Measurements from ENCODE around the gene PPP1R13B. TPM values are rescaled to one million over a fixed set of nuclear protein-coding genes. Genes with fewer than 3 reads are reported as not detected.
A peak's percentile ranks its signal among the peaks of the same experiment; 100 is the strongest.

Gene PPP1R13B
- total RNA-seq, 4 donors from 2014 or later = 10.7 to 48.3 (median 23.3) TPM

DNA sequence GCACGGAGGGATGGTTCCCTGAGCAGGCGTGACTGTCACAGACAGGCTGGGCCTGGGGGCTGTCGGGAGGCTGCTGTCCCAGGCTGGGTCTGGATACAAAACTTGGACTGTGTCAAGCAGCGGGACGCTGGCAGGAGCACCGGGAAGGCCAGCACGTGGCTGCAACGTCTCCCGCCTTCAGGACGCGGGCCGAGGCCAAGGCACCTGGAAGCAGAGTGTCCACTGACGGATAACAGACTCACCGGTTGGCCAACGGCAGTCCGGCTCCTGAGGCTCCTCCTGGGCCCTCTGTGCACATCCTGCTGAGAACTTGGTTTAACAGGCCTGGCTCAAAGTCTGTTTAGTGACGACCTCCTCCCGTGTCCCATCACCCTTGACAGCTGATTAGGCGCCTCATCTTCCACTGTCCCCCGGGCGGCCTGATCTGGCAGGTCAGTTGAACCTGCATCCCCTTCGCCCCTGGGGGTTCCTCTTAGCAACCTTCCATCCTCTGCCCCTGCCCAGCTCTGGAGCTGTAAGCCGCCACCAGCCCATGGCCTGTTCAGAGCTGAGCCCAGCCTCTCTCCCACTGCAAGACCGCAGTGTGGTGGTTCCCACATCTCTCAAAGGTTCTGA, 134.6 kb downstream of the PPP1R13B start:
- no peaks in the 10 kb centered on the region for H3K9me3 ChIP-seq
- H3K36me3 ChIP-seq = peaks cover 0 to 24% (median 2%) of the 10 kb centered on the region in 3 donors
- WGBS, 2 donors = 67 to 81% methylated on average over 23 to 24 of the region's 24 CpGs
- no peak for TF ChIP-seq POLR2A (IDR thresholded peaks at IDR 0.05)
- TF ChIP-seq, protein P1, sequence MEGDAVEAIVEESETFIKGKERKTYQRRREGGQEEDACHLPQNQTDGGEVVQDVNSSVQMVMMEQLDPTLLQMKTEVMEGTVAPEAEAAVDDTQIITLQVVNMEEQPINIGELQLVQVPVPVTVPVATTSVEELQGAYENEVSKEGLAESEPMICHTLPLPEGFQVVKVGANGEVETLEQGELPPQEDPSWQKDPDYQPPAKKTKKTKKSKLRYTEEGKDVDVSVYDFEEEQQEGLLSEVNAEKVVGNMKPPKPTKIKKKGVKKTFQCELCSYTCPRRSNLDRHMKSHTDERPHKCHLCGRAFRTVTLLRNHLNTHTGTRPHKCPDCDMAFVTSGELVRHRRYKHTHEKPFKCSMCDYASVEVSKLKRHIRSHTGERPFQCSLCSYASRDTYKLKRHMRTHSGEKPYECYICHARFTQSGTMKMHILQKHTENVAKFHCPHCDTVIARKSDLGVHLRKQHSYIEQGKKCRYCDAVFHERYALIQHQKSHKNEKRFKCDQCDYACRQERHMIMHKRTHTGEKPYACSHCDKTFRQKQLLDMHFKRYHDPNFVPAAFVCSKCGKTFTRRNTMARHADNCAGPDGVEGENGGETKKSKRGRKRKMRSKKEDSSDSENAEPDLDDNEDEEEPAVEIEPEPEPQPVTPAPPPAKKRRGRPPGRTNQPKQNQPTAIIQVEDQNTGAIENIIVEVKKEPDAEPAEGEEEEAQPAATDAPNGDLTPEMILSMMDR (IDR thresholded peaks at IDR 0.05) = no peak
- no peak for TF ChIP-seq EP300 (IDR thresholded peaks at IDR 0.05)
- H3K4me3 ChIP-seq = no peak overlapping the region
- peaks cover 0 to 57% (median 19%) of the 10 kb centered on the region in 4 donors for H3K4me1 ChIP-seq
- H3K27ac ChIP-seq = peak overlapping the region in 3 of 4 donors; percentile 32 to 70 (median 38)
- H3K27me3 ChIP-seq = no peaks in the 10 kb centered on the region
- DNase-seq (ENCODE audit: low spot score in 2 of 2) = no peak

GRCh38 chr14:103711516-103712431, 135.6 kb downstream of the PPP1R13B start:
- Histone ChIP-seq H3K36me3 (peaks cover 0 to 34% (median 4%) of the 10 kb centered on the region in 3 donors), H3K4me1 (peaks cover 0 to 49% (median 10%) of the 10 kb centered on the region in 4 donors)
- no peak for DNase-seq (ENCODE audit: low spot score in 2 of 2)

DNA sequence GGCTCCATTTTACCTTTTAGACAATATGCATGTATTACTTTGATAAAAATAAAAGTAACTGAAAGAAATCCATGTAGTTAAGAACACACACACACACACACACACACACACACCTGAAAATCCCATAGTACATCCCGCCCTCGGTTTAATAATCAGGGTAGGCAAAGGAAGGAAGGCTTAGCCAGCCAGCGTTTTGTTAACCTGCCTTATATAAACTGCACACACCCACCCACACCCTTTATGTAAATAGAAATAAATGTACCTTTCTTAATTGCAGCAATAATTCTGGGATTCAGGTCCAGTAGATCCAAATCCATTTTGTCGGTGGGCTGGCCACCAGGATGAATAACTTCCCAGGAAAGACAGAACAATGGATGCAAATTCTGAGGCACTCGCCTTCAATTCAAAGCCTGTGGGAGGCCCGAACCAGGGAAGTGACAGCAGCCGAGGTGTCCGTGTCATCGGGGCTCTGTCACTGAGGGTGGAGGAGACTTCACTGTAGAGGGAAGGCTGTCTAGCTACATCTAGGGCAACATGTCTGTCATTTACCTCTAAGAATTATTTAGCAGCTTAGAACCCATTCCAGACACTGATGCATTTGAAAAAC, 136.5 kb downstream of the PPP1R13B start:
- DNase-seq (ENCODE audit: low spot score in 2 of 2) = no peak
- no peak overlapping the region for H3K4me3 ChIP-seq
- no peaks in the 10 kb centered on the region for H3K9me3 ChIP-seq
- WGBS, 2 donors = 57 to 70% methylated on average over 9 of the region's 9 CpGs
- H3K27ac ChIP-seq = peak overlapping the region in 1 of 4 donors; percentile 70
- peaks cover 0 to 49% (median 8%) of the 10 kb centered on the region in 4 donors for H3K4me1 ChIP-seq
- TF ChIP-seq EP300 (IDR thresholded peaks at IDR 0.05) = no peak
- TF ChIP-seq, protein P1 (IDR thresholded peaks at IDR 0.05) = no peak
- no peak for TF ChIP-seq POLR2A (IDR thresholded peaks at IDR 0.05)
- H3K27me3 ChIP-seq = no peaks in the 10 kb centered on the region
- H3K36me3 ChIP-seq = peaks cover 0 to 43% (median 4%) of the 10 kb centered on the region in 3 donors

More at GRCh38 chr14:103711516-103712431, 135.6 kb downstream of the PPP1R13B start:
- WGBS, 2 donors = 48 to 49% methylated on average over 14 to 19 of the region's 27 CpGs
- Histone ChIP-seq H3K4me3 (no peak overlapping the region), H3K27ac (peak overlapping the region in 3 of 4 donors; percentile 32 to 70 (median 38)), H3K9me3 (no peaks in the 10 kb centered on the region), H3K27me3 (no peaks in the 10 kb centered on the region)
- TF ChIP-seq EP300 (IDR thresholded peaks at IDR 0.05) = no peak
- TF ChIP-seq, protein P1 (IDR thresholded peaks at IDR 0.05) = no peak
- TF ChIP-seq POLR2A (IDR thresholded peaks at IDR 0.05) = no peak

DNA sequence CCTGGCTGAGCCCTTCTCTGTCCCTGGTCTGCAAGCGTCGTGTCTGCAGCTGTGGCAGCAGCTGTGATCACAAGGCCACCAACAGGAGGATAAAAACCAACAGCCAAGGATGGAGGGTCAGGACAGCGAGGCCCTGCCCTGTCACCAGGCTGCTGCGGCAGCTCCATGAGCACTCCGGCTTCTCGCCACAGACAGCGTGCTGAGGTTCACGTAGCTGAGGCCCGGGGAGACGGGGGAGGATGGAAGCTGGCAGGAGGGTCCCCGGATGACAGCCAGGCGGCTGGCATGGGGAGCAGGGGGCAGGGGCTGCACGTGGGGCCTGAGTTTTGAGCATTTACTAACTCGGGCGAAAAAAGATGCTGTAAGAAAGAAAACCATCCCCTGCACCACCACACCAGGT, 137.6 kb downstream of the PPP1R13B start:
- Histone ChIP-seq H3K36me3 (peaks cover 0 to 54% (median 4%) of the 10 kb centered on the region in 3 donors), H3K4me3 (no peak overlapping the region), H3K4me1 (peaks cover 0 to 46% (median 7%) of the 10 kb centered on the region in 4 donors), H3K9me3 (no peaks in the 10 kb centered on the region), H3K27ac (no peak overlapping the region), H3K27me3 (no peaks in the 10 kb centered on the region)
- TF ChIP-seq, protein P1 (IDR thresholded peaks at IDR 0.05) = no peak
- no peak for TF ChIP-seq POLR2A (IDR thresholded peaks at IDR 0.05)
- no peak for TF ChIP-seq EP300 (IDR thresholded peaks at IDR 0.05)
- no peak for DNase-seq (ENCODE audit: low spot score in 2 of 2)
- 90 to 91% methylated on average over 13 to 15 of the region's 15 CpGs for WGBS, 2 donors
